Large intestine (tissue), 3 donors: ENCODE measurements around the gene CAMTA1. TPM values are rescaled to one million over a fixed set of nuclear protein-coding genes. Genes with fewer than 3 reads are reported as not detected.
A peak's percentile ranks its signal among the peaks of the same experiment; 100 is the strongest.
"Not testable (repeated sequence)": the region's sequence is repeated elsewhere in the genome, so short reads cannot be mapped to it uniquely, and the experiment has no call there.

Source experiments
- DNase-seq, 2 donors: peaks; one replicate each; pipeline versions ENCODE4 v3.0.0 to v3.0.0-alpha.2; 2013
- H3K27ac ChIP-seq: one replicate; pipeline ENCODE4 v1.5.1; 2013; ENCODE audit warnings: low read length
- H3K27me3 ChIP-seq: 2 replicates; pipeline ENCODE4 v1.6.1; 2013; ENCODE audit warnings: low read length; ENCODE audit not compliant: control insufficient read depth, insufficient read depth
- H3K36me3 ChIP-seq: 2 replicates; pipeline ENCODE4 v1.6.1; 2013; ENCODE audit warnings: low read length; ENCODE audit not compliant: control insufficient read depth, insufficient read depth
- H3K4me1 ChIP-seq: one replicate; pipeline ENCODE4 v1.6.1; 2013; ENCODE audit warnings: low read length; ENCODE audit not compliant: control insufficient read depth, insufficient read depth
- H3K4me3 ChIP-seq: one replicate; pipeline ENCODE4 v1.5.1; 2013; ENCODE audit warnings: low read length
- H3K9me3 ChIP-seq: one replicate; pipeline ENCODE4 v1.6.1; 2013; ENCODE audit warnings: mild to moderate bottlenecking, low read depth, low read length, moderate library complexity; ENCODE audit not compliant: control insufficient read depth
- whole genome bisulfite sequencing: methylation state at CpG from one replicate; pipeline ENCODE4 v1.1.5; 2013; ENCODE audit warnings: low lambda C conversion rate; ENCODE audit not compliant: insufficient coverage; 5-methylcytosine and 5-hydroxymethylcytosine counted together
- polyA plus RNA-seq: library from polyadenylated mRNA; unstranded; fragments of 120-200 nt; gene quantifications from one replicate; pipeline ENCODE4 v1.2.1, GENCODE V29; 2013

The CAMTA1 gene
- polyA plus RNA-seq, 1 donor: 67.9 TPM

DNA sequence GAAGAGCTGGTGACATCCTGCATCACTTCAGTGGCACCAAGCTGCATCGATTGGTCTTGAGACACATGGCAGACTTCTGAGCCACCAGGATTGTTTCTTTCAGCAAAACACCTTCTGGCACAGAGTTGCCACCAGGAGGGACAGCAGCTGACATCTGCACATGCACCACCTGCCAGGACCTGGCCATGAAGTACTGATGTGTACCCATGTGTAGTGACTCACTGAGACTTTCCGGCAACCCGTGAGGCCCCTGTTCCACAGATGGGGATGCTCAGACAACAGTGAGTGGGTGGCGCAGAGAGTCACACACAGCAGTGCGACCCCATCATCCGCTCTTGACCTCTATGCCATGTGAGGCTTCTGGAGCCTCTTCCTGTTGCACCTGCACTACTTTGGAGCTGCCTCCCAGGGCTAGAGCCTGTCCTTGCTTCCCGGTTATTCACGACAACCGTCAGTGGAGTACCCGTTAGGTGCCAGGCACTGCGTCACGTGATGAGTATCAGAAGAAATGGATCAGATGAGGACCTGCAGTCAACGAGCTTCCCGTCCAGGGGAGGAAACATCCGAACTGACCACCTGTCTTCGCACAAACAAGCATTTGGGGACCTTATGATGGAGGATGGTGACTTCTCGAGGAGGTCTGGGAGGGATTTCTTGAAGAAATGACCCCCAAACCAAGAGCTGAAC, 905.4 kb downstream of the CAMTA1 start:
- DNase-seq: no peak
- Histone ChIP-seq H3K4me3 (no peak overlapping the region), H3K9me3 (peaks cover 5% of the 10 kb centered on the region), H3K36me3 (no peaks in the 10 kb centered on the region), H3K27me3 (no peaks in the 10 kb centered on the region), H3K27ac (no peak overlapping the region), H3K4me1 (peaks cover 14% of the 10 kb centered on the region)
- no CpG with 5 or more reads among the region's 17 CpGs for WGBS

DNA sequence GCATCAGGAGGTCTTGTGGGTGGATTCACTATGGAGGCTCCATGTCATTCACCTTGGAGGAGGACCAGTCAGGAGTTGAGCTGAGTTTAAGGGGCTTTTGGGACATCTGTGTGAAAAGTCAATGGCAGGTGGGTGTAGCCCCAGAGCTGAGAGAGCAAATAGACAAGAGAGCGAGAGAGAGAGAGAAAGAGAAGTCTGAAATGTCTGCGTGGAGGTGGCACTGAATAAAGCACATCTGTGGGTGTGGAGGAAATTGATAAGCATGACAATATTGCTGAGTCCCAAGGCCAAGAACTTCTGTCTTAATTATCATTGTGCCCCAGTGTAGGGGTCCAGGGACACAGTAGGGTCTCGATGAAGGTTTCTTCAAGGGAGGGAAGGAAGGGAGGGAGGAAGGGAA, 906.3 kb downstream of the CAMTA1 start:
- H3K4me1 ChIP-seq: peaks cover 14% of the 10 kb centered on the region
- H3K27me3 ChIP-seq: no peaks in the 10 kb centered on the region
- H3K27ac ChIP-seq: no peak overlapping the region
- no peak for DNase-seq
- H3K4me3 ChIP-seq: no peak overlapping the region
- 100% methylated on average over 1 of the region's 3 CpGs for WGBS
- H3K36me3 ChIP-seq: no peaks in the 10 kb centered on the region
- H3K9me3 ChIP-seq: peaks cover 5% of the 10 kb centered on the region

DNA sequence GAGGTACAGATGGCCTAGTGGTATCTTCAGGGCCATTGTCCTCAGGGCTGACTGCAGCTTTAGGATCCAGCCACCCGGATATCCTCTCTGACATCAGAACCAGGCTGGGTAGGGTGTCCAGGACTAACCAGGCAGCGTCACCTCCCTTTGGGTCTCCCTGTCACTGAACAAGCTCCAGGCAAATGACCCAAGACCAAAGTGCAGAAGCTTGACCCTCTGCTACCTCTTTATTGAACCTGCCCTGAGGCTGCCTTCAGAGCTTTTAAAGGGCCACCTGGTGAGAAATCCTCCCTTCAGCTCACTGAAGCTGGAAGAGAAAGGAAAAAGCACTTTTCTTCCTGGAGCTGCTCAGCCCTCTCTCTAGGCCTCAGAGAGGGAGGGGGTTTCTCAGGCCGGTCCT, 906.8 kb downstream of the CAMTA1 start:
- peak in 1 of 2 donors; percentile 69 for DNase-seq
- Histone ChIP-seq H3K4me3 (no peak overlapping the region), H3K27me3 (no peaks in the 10 kb centered on the region), H3K9me3 (peaks cover 5% of the 10 kb centered on the region), H3K4me1 (peaks cover 14% of the 10 kb centered on the region), H3K27ac (no peak overlapping the region), H3K36me3 (no peaks in the 10 kb centered on the region)
- WGBS: no CpG with 5 or more reads among the region's 3 CpGs

DNA sequence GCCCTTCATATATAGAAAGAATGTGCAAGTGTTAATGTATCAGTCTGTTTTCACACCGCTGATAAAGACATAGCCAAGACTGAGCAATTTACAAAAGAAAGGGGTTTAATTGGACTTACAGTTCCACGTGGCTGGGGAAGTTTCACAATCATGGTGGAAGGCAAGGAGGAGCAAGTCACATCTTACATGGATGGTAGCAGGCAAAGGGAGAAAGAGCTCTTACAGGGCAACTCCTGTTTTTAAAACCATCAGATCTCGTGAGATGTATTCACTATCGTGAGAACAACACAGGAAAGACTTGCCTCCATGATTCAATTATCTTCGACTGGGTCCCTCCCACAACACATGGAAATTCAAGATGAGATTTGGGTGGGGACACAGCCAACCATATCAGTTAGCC, 907.8 kb downstream of the CAMTA1 start:
- not testable (repeated sequence) for H3K9me3 ChIP-seq, H3K36me3 ChIP-seq, H3K27me3 ChIP-seq, H3K27ac ChIP-seq, DNase-seq, H3K4me3 ChIP-seq
- peaks cover 14% of the 10 kb centered on the region for H3K4me1 ChIP-seq
- 80% methylated on average over 1 of the region's 5 CpGs for WGBS

DNA sequence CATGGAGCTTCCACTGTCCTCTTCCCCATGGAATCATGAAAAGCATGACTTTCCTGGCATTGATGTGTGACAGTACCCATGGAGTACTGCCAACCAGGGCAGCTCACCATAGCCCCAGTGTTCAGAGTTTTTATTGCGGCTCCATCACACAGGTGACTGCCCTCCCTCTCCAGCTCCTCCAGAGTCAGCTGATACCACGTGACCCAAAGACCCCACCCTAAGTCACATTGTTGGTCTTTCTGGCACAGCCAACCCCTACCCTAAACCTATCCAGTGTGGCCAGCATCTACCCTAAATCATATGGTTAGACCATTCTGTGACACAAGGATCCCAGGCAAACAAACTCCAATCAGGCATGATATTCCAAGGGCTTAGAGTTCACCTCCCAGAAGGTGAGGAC, 908.4 kb downstream of the CAMTA1 start:
- Histone ChIP-seq H3K27me3 (no peaks in the 10 kb centered on the region), H3K27ac (no peak overlapping the region)
- WGBS: no CpG with 5 or more reads among the region's 2 CpGs

DNA sequence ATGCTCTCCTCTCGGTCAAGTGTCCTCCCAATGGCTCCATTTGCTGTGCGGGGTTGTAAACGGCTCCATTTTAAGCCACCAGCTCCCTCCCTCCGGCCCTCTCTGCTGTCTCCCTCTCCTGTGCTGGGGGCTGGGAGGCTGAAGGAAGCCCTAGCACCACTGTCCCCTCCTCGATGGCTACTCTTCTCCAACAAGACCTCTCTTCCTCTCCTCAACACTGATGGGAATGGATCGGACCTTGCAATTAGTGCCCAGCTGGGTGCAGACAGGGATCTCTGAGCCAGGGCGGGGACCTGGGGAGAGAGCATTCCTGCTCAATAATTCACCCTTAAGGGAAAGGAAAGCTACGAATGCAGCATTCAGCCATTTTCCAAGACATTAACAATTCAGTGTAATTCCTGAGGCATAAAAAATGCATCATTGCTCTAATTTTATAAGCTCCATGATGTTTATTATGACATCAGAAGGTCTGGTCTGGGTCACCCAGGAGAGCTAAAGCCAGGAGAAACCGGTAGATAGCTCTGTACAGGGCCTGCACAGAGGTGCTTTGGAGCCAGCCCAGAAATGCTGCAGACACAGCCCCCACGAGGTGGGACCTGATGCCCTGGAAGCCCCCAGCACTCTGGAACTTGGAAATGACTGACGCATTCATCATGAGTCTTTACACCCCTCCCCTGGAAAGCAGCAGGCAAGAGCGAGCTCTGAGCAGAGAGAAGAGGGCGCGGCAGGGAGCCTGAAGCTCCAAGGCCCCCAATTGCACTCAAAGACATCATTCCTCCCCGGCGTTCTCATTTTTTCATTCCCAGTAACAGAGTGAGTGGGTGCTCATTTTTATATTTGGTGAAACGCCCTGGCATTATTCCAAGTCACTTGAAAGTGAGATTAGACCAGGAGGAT, 909.6 kb downstream of the CAMTA1 start:
- Histone ChIP-seq H3K36me3 (no peaks in the 10 kb centered on the region), H3K9me3 (peaks cover 5% of the 10 kb centered on the region), H3K27ac (peak overlapping the region; percentile 6), H3K4me1 (peaks cover 5% of the 10 kb centered on the region), H3K27me3 (no peaks in the 10 kb centered on the region), H3K4me3 (no peak overlapping the region)
- no peak for DNase-seq
- 80% methylated on average over 2 of the region's 17 CpGs for WGBS

More for the DNA sequence above, 908.4 kb downstream of the CAMTA1 start:
- H3K4me1 ChIP-seq: peaks cover 10% of the 10 kb centered on the region
- H3K4me3 ChIP-seq: no peak overlapping the region
- H3K9me3 ChIP-seq: peaks cover 5% of the 10 kb centered on the region
- no peak for DNase-seq
- H3K36me3 ChIP-seq: no peaks in the 10 kb centered on the region

DNA sequence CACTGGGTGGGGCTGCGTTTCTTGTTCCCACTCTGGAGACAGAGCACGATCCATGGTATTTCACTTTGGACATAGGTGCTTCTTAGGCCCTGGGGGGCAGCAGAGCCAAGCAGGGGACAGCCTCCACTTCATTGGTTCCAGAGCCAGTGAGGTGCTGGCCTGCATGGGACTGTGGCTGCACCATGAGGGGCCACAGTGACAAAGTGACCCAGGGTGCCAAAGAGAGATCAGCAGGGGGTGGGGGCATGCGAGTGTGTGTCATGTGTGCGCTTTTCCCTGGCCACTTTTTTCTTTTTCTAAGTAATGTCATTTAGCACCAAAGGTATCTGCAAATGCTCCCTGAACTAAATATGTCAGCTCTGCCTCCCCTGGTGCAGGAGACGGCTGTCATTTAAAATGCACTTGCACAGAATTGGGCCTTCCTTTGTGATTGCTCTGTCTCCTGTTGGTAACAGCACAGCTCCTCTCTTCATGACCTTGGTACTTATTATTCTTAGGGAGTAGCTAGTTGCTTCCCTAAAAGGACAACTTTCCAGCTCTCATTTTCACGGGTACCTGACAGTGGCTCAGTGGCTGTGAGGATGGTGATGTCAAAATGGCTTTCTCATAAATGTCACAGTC, 910.4 kb downstream of the CAMTA1 start:
- no CpG with 5 or more reads among the region's 6 CpGs for WGBS

DNA sequence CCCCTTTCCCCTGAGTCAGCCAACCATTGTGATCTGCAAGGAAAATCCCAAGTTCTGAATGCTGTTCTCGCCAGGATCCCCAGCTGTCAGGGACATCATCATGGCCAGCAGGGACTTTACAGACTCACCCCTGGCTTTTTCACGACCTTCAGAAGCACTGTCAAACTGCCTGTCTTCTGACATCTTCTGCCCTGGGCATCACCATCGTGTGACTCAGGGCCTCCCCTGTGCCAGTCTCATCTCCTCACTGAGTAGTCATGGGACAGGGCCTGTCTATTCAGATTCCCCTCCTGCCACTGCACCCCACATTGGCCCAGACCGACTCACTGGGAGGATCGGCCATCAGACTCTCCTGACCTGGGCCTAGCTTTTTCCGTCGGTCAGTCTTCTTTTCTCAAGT, 913.4 kb downstream of the CAMTA1 start:
- Histone ChIP-seq H3K9me3 (no peaks in the 10 kb centered on the region), H3K4me3 (no peak overlapping the region), H3K27ac (no peak overlapping the region), H3K36me3 (no peaks in the 10 kb centered on the region), H3K4me1 (no peaks in the 10 kb centered on the region), H3K27me3 (peaks cover 4% of the 10 kb centered on the region)
- no peak for DNase-seq
- no CpG with 5 or more reads among the region's 7 CpGs for WGBS

More for the DNA sequence above, 910.4 kb downstream of the CAMTA1 start:
- Histone ChIP-seq H3K4me3 (no peak overlapping the region), H3K9me3 (peaks cover 5% of the 10 kb centered on the region), H3K36me3 (no peaks in the 10 kb centered on the region), H3K27me3 (no peaks in the 10 kb centered on the region), H3K27ac (peak overlapping the region; percentile 6), H3K4me1 (peaks cover 5% of the 10 kb centered on the region)
- DNase-seq: no peak

DNA sequence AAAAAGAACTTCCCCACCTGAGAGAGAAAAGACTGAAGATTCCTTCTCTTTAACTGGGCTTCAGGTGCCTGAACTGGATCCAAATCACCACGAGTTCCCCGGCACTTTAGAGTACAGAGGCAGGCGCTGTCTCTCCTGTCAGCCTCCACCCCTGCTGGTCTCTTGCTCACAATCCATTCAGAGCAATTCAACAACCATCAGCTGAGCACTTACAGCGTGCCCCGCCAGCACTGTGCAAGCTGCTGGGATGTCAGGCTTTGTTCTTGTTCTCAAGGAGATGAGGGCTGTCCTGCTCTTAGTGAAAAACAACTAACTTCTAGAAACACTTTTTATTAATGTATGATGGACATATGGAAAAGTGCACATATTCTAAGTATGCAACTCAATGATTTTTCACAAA, 917.1 kb downstream of the CAMTA1 start:
- peaks cover 12% of the 10 kb centered on the region for H3K27me3 ChIP-seq
- H3K9me3 ChIP-seq: no peaks in the 10 kb centered on the region
- H3K36me3 ChIP-seq: no peaks in the 10 kb centered on the region
- peaks cover 2% of the 10 kb centered on the region for H3K4me1 ChIP-seq
- no peak for DNase-seq
- no peak overlapping the region for H3K4me3 ChIP-seq
- no CpG with 5 or more reads among the region's 5 CpGs for WGBS
- H3K27ac ChIP-seq: no peak overlapping the region
